SK-N-SH (cell line): ENCODE results near the gene FLNA. TPM values are rescaled to one million over a fixed set of nuclear protein-coding genes. Genes with fewer than 3 reads are reported as not detected.

Source experiments
- CTCF ChIA-PET: fragments of 300-600, 350-600 bp; formaldehyde crosslinking; extraction: SDS; loops from one replicate; lab custom pipeline; 2021; lab: Yijun Ruan, JAX
- POLR2A ChIA-PET: fragments of 350-600 bp; sonication (Branson Sonifier 250); formaldehyde crosslinking; extraction: SDS; loops from one replicate; lab custom pipeline; 2020; ENCODE audit warnings: antibody characterized with exemption, inconsistent platforms; lab: Yijun Ruan, JAX
- DNase-seq: peaks from one replicate; pipeline ENCODE4 v3.0.0; 2012
- H2AFZ ChIP-seq: fragments of 200-600 bp; sonication (generic); 2 replicates; pipeline ENCODE4 v1.8.1; 2016; ENCODE audit warnings: antibody characterized with exemption, mild to moderate bottlenecking, low read depth
- H3F3A ChIP-seq: fragments of 200-600 bp; sonication (generic); replicated peaks from 2 replicates; pipeline ENCODE3; 2016; ENCODE audit warnings: antibody characterized with exemption, mild to moderate bottlenecking; ENCODE audit not compliant: insufficient read depth
- H3K27ac ChIP-seq, 2 experiments: fragments of 200-500 bp in 1 of 2; fragments of 200-600 bp in 1 of 2; sonication (Bioruptor generic) in 1 of 2; sonication (generic), shearing (Covaris generic) in 1 of 2; 2 replicates each; pipeline versions ENCODE4 v1.5.1 to v1.6.1; 2014 to 2016; ENCODE audit warnings: low read depth in 2 of 2, inconsistent platforms in 1 of 2, low read length in 1 of 2, mild to moderate bottlenecking in 1 of 2, mixed read lengths in 1 of 2
- H3K27me3 ChIP-seq: fragments of 200-600 bp; sonication (generic), shearing (Covaris generic); 2 replicates; pipeline ENCODE4 v1.6.1; 2016; ENCODE audit warnings: mixed run types; ENCODE audit not compliant: insufficient read depth
- H3K36me3 ChIP-seq, 2 experiments: fragments of 200-500 bp in 1 of 2; fragments of 200-600 bp in 1 of 2; sonication (Bioruptor generic) in 1 of 2; sonication (generic) in 1 of 2; replicated peaks in 1 of 2; 2 replicates each; pipeline versions ENCODE3 to v1.5.1; 2014 to 2016; ENCODE audit warnings: low read length in 1 of 2, mild to moderate bottlenecking in 1 of 2; ENCODE audit not compliant: insufficient read depth in 2 of 2, control insufficient read depth in 1 of 2
- H3K4me1 ChIP-seq, 2 experiments: fragments of 200-500 bp in 1 of 2; fragments of 200-600 bp in 1 of 2; sonication (Bioruptor generic) in 1 of 2; sonication (generic), shearing (Covaris generic) in 1 of 2; 2 replicates each; pipeline versions ENCODE4 v1.5.1 to v1.6.1; 2014 to 2016; ENCODE audit warnings: low read depth in 1 of 2, low read length in 1 of 2, mixed run types in 1 of 2; ENCODE audit not compliant: insufficient read depth in 2 of 2, control insufficient read depth in 1 of 2
- H3K4me2 ChIP-seq: fragments of 200-600 bp; sonication (generic), shearing (Covaris generic); 2 replicates; pipeline ENCODE4 v1.6.1; 2017; ENCODE audit warnings: mixed run types
- H3K4me3 ChIP-seq, 2 experiments: fragments of 200-500 bp in 1 of 2; fragments of 200-600 bp in 1 of 2; sonication (Bioruptor generic) in 1 of 2; sonication (generic), shearing (Covaris generic) in 1 of 2; 2 replicates each; pipeline versions ENCODE4 v1.5.1 to v1.8.1; 2014 to 2016; ENCODE audit warnings: low read depth in 2 of 2, inconsistent platforms in 1 of 2, low read length in 1 of 2, mild to moderate bottlenecking in 1 of 2, mixed read lengths in 1 of 2, moderate library complexity in 1 of 2
- H3K79me2 ChIP-seq: fragments of 200-600 bp; sonication (generic); 2 replicates; pipeline ENCODE4 v1.8.1; 2017; ENCODE audit warnings: mild to moderate bottlenecking; ENCODE audit not compliant: insufficient read depth
- H3K9ac ChIP-seq: fragments of 200-600 bp; sonication (generic); 2 replicates; pipeline ENCODE4 v1.6.1; 2017; ENCODE audit warnings: mixed run types
- H3K9me2 ChIP-seq: fragments of 200-600 bp; sonication (generic); 2 replicates; pipeline ENCODE4 v1.6.1; 2017; ENCODE audit warnings: mixed run types
- H3K9me3 ChIP-seq: fragments of 200-600 bp; sonication (generic); 2 replicates; pipeline ENCODE4 v1.6.1; 2017; ENCODE audit warnings: mixed run types, mild to moderate bottlenecking, moderate library complexity
- H4K20me1 ChIP-seq: fragments of 200-600 bp; sonication (generic); 2 replicates; pipeline ENCODE4 v1.6.1; 2017; ENCODE audit warnings: mild to moderate bottlenecking, mixed run types; ENCODE audit not compliant: insufficient read depth
- CHD2 ChIP-seq: fragments of 150-350 bp; IDR thresholded peaks from 2 replicates; pipeline ENCODE4 v1.6.1; 2018; ENCODE audit warnings: low read length; ENCODE audit not compliant: partially characterized antibody
- ELF1 ChIP-seq: IDR thresholded peaks from 2 replicates; pipeline ENCODE4 v1.4.0; 2012
- EZH2phosphoT487 ChIP-seq: fragments of 200-600 bp; sonication (generic); IDR thresholded peaks from 2 replicates; pipeline ENCODE4 v1.6.1; 2017; ENCODE audit warnings: low read depth, mixed run types, mild to moderate bottlenecking, antibody characterized with exemption, moderate library complexity, borderline replicate concordance
- FOXJ3 ChIP-seq: sonication (generic); formaldehyde crosslinking; IDR thresholded peaks from 2 replicates; pipeline ENCODE4 v1.5.1; 2020; ENCODE audit warnings: mild to moderate bottlenecking, missing genetic modification reagents
- FOXM1 ChIP-seq: IDR thresholded peaks from 2 replicates; pipeline ENCODE4 v1.4.0; 2012; ENCODE audit warnings: low read depth, mild to moderate bottlenecking
- GATA2 ChIP-seq: sonication (generic); formaldehyde crosslinking; IDR thresholded peaks from 2 replicates; pipeline ENCODE4 v1.5.0; 2020; ENCODE audit warnings: mild to moderate bottlenecking, missing genetic modification reagents
- JUND ChIP-seq: IDR thresholded peaks from 2 replicates; pipeline ENCODE4 v1.4.0; 2012
- MEF2A ChIP-seq: IDR thresholded peaks from 2 replicates; pipeline ENCODE4 v1.4.0; 2012; ENCODE audit warnings: low read depth, borderline replicate concordance
- MXI1 ChIP-seq: IDR thresholded peaks from 2 replicates; pipeline ENCODE4 v1.6.1; 2012; ENCODE audit warnings: mild to moderate bottlenecking, low read depth, low read length, improper control_type of control experiment
- NRF1 ChIP-seq: IDR thresholded peaks from 2 replicates; pipeline ENCODE4 v1.6.1; 2012; ENCODE audit warnings: low read depth, mild to moderate bottlenecking, low read length
- POLR2AphosphoS5 ChIP-seq: IDR thresholded peaks from 2 replicates; pipeline ENCODE4 v1.6.1; 2012; ENCODE audit warnings: low read depth, low read length
- RCOR1 ChIP-seq: fragments of 150-350 bp; IDR thresholded peaks from 2 replicates; pipeline ENCODE4 v1.6.1; 2017; ENCODE audit warnings: antibody characterized with exemption, low read length
- RFX5 ChIP-seq: IDR thresholded peaks from 2 replicates; pipeline ENCODE4 v1.6.1; 2012; ENCODE audit warnings: mild to moderate bottlenecking, improper control_type of control experiment, low read length
- RXRA ChIP-seq: IDR thresholded peaks from 2 replicates; pipeline ENCODE4 v1.4.0; 2012; ENCODE audit warnings: low read depth, mild to moderate bottlenecking, borderline replicate concordance
- SIN3A ChIP-seq: IDR thresholded peaks from 2 replicates; pipeline ENCODE4 v1.6.1; 2012; ENCODE audit warnings: low read depth, mild to moderate bottlenecking, low read length, moderate library complexity, borderline replicate concordance
- WGBS: methylation state at CpG from one replicate; pipeline ENCODE4 v1.1.6; 2017; ENCODE audit warnings: low lambda C conversion rate; 5-methylcytosine and 5-hydroxymethylcytosine counted together
- polyA plus RNA-seq, 3 experiments: library from polyadenylated mRNA; depleted of rRNA; stranded (reverse); fragments of >200 nt; gene quantifications; 2 replicates each; pipeline ENCODE4 v1.2.3, GENCODE V29; 2012
- TF ChIP-seq, protein P1 (sequence below): IDR thresholded peaks from 2 replicates; pipeline ENCODE4 v1.4.0; 2012; ENCODE audit warnings: low read depth, borderline replicate concordance
- TF ChIP-seq, protein P2 (sequence below): IDR thresholded peaks from 2 replicates; pipeline ENCODE4 v1.6.1; 2012; ENCODE audit warnings: mild to moderate bottlenecking, low read depth, low read length, moderate library complexity
- TF ChIP-seq, protein P3 (sequence below): IDR thresholded peaks from 2 replicates; pipeline ENCODE4; 2012
- TF ChIP-seq, protein P4 (sequence below): IDR thresholded peaks from 2 replicates; pipeline ENCODE4 v1.4.0; 2012; ENCODE audit warnings: low read depth, borderline replicate concordance

The FLNA gene
- polyA plus RNA-seq, 1 of the 3 experiments (the other 2 are of a cell fraction), result 550 TPM

DNA sequence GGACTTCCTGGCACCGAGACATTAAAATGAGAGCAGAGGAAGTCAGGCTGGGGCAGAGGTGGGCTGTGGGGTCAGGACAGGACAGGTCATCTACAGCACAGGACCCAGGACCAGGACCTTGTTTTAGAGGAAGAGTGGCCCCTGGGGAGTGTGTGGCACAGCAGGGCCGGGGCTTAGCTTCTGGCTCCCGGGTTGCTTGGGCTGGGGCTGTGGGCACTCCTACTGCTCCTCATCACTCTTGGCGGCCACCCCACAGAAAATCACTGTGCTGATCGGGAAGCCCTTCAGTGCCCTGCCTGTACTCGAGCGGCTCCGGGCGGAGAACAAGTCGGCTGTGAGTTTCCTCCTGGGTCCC lies 45.9 kb upstream of the FLNA start:
- Histone ChIP-seq H3F3A (no peaks in the 10 kb centered on the region), H3K4me3 (no peak overlapping the region), H4K20me1 (no peaks in the 10 kb centered on the region), H3K4me1 (peaks cover 0 to 23% of the 10 kb centered on the region in 2 experiments; a peak in 1 of 4 replicates), H3K27ac (peak overlapping the region in 1 of 2 experiments; percentile 77; a peak in 2 of 4 replicates), H3K79me2 (no peaks in the 10 kb centered on the region), H2AFZ (no peak overlapping the region), H3K9me3 (no peaks in the 10 kb centered on the region), H3K9me2 (no peaks in the 10 kb centered on the region), H3K27me3 (peaks cover 5% of the 10 kb centered on the region), H3K9ac (no peak overlapping the region), H3K36me3 (no peaks in the 10 kb centered on the region), H3K4me2 (no peak overlapping the region)
- DNase-seq, result no peak
- TF ChIP-seq POLR2AphosphoS5 (no peak), RCOR1 (no peak), NRF1 (no peak), FOXJ3 (CRISPR knock-in tag) (no peak), EZH2phosphoT487 (no peak), GATA2 (no peak), ELF1 (no peak), FOXM1 (no peak), JUND (no peak), MEF2A (no peak), SIN3A (no peak), MXI1 (no peak), RFX5 (no peak), CHD2 (no peak), RXRA (no peak)
- TF ChIP-seq, protein P1, sequence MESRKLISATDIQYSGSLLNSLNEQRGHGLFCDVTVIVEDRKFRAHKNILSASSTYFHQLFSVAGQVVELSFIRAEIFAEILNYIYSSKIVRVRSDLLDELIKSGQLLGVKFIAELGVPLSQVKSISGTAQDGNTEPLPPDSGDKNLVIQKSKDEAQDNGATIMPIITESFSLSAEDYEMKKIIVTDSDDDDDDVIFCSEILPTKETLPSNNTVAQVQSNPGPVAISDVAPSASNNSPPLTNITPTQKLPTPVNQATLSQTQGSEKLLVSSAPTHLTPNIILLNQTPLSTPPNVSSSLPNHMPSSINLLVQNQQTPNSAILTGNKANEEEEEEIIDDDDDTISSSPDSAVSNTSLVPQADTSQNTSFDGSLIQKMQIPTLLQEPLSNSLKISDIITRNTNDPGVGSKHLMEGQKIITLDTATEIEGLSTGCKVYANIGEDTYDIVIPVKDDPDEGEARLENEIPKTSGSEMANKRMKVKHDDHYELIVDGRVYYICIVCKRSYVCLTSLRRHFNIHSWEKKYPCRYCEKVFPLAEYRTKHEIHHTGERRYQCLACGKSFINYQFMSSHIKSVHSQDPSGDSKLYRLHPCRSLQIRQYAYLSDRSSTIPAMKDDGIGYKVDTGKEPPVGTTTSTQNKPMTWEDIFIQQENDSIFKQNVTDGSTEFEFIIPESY, result no peak
- TF ChIP-seq, protein P2, sequence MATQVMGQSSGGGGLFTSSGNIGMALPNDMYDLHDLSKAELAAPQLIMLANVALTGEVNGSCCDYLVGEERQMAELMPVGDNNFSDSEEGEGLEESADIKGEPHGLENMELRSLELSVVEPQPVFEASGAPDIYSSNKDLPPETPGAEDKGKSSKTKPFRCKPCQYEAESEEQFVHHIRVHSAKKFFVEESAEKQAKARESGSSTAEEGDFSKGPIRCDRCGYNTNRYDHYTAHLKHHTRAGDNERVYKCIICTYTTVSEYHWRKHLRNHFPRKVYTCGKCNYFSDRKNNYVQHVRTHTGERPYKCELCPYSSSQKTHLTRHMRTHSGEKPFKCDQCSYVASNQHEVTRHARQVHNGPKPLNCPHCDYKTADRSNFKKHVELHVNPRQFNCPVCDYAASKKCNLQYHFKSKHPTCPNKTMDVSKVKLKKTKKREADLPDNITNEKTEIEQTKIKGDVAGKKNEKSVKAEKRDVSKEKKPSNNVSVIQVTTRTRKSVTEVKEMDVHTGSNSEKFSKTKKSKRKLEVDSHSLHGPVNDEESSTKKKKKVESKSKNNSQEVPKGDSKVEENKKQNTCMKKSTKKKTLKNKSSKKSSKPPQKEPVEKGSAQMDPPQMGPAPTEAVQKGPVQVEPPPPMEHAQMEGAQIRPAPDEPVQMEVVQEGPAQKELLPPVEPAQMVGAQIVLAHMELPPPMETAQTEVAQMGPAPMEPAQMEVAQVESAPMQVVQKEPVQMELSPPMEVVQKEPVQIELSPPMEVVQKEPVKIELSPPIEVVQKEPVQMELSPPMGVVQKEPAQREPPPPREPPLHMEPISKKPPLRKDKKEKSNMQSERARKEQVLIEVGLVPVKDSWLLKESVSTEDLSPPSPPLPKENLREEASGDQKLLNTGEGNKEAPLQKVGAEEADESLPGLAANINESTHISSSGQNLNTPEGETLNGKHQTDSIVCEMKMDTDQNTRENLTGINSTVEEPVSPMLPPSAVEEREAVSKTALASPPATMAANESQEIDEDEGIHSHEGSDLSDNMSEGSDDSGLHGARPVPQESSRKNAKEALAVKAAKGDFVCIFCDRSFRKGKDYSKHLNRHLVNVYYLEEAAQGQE, result no peak
- TF ChIP-seq, protein P3, sequence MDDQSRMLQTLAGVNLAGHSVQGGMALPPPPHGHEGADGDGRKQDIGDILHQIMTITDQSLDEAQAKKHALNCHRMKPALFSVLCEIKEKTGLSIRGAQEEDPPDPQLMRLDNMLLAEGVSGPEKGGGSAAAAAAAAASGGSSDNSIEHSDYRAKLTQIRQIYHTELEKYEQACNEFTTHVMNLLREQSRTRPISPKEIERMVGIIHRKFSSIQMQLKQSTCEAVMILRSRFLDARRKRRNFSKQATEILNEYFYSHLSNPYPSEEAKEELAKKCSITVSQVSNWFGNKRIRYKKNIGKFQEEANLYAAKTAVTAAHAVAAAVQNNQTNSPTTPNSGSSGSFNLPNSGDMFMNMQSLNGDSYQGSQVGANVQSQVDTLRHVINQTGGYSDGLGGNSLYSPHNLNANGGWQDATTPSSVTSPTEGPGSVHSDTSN, result no peak
- TF ChIP-seq, protein P4, sequence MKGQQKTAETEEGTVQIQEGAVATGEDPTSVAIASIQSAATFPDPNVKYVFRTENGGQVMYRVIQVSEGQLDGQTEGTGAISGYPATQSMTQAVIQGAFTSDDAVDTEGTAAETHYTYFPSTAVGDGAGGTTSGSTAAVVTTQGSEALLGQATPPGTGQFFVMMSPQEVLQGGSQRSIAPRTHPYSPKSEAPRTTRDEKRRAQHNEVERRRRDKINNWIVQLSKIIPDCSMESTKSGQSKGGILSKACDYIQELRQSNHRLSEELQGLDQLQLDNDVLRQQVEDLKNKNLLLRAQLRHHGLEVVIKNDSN, result no peak
- 32% methylated on average over 3 of the region's 10 CpGs for WGBS
- POLR2A ChIA-PET, result interaction anchor here (0.9 to 2.1 kb wide), 8 partner anchors 8 to 127 kb away, joined by 3 to 6 read pairs (median 3); partner anchors contain the start of genes IKBKG and RPL10
- CTCF ChIA-PET, result interaction anchor here (0.8 to 1.7 kb wide), 4 partner anchors 9 to 107 kb away, joined by 3 to 5 read pairs (median 4); partner anchors contain the start of gene FLNA
